ENCODE data around the gene SOX2. TPM values are rescaled to one million over a fixed set of nuclear protein-coding genes. Genes with fewer than 3 reads are reported as not detected.

Gene SOX2
- polyA plus RNA-seq, 3 donors = not detected

GRCh38 chr3:181691901-181692300 is 19.8 kb upstream of the SOX2 start:
- no CpG with 5 or more reads among the region's 2 CpGs for WGBS (ENCODE audit: insufficient coverage)
- intact Hi-C loops (cut with micrococcal nuclease) = no loop called here
- Mint-ChIP-seq H3K27me3 (ENCODE audit: low read depth in 3 of 3) (peaks cover 27 to 54% (median 41%) of the 10 kb centered on the region in 3 donors), H3K9me3 (peaks cover 0 to 15% (median 8%) of the 10 kb centered on the region in 7 donors), H3K4me3 (no peak overlapping the region), H3K27ac (no peak overlapping the region), H3K36me3 (peaks cover 3 to 9% of the 10 kb centered on the region in 2 donors), H3K4me1 (peaks cover 11% of the 10 kb centered on the region)
- DNase-seq = no peak
- Histone ChIP-seq H3K79me2 (ENCODE audit: insufficient read depth, low read length) (no peaks in the 10 kb centered on the region), H3K27ac (ENCODE audit: low read depth in 1 of 2, low read length in 2 of 2) (no peak overlapping the region), H3K4me1 (ENCODE audit: control insufficient read depth in 1 of 2, insufficient read depth in 2 of 2, low read length in 2 of 2) (peaks cover 10 to 12% of the 10 kb centered on the region in 2 donors), H2AFZ (ENCODE audit: insufficient read depth, low read depth, low read length, poor library complexity, severe bottlenecking) (no peak overlapping the region), H4K20me1 (ENCODE audit: insufficient read depth, low read length) (no peaks in the 10 kb centered on the region), H3K9ac (ENCODE audit: insufficient read depth, low read length, poor library complexity, severe bottlenecking) (no peak overlapping the region), H3K4me2 (replicated peaks; ENCODE audit: extremely low read depth, low read length, poor library complexity, severe bottlenecking) (no peak overlapping the region), H3K36me3 (replicated peaks in 1 of 2; ENCODE audit: control insufficient read depth in 1 of 2, insufficient read depth in 2 of 2, low read length in 2 of 2) (no peaks in the 10 kb centered on the region), H3K9me3 (replicated peaks in 1 of 2; ENCODE audit: control insufficient read depth in 1 of 2, insufficient read depth in 1 of 2, low read length in 2 of 2) (peaks cover 0 to 22% of the 10 kb centered on the region in 2 donors), H3K4me3 (replicated peaks in 1 of 3; ENCODE audit: low read depth in 2 of 3, low read length in 3 of 3) (no peak overlapping the region), H3K27me3 (ENCODE audit: control insufficient read depth in 2 of 2, insufficient read depth in 2 of 2, low read length in 2 of 2) (peaks cover 43 to 55% of the 10 kb centered on the region in 2 donors)
- no peak for TF ChIP-seq CTCF (IDR thresholded peaks at IDR 0.05)

- Histone ChIP-seq H3K4me1 (ENCODE audit: control insufficient read depth in 1 of 2, insufficient read depth in 2 of 2, low read length in 2 of 2) (peaks cover 10 to 12% of the 10 kb centered on the region in 2 donors), H3K36me3 (replicated peaks in 1 of 2; ENCODE audit: control insufficient read depth in 1 of 2, insufficient read depth in 2 of 2, low read length in 2 of 2) (no peaks in the 10 kb centered on the region), H3K9ac (ENCODE audit: insufficient read depth, low read length, poor library complexity, severe bottlenecking) (no peak overlapping the region), H2AFZ (ENCODE audit: insufficient read depth, low read depth, low read length, poor library complexity, severe bottlenecking) (no peak overlapping the region), H3K27me3 (ENCODE audit: control insufficient read depth in 2 of 2, insufficient read depth in 2 of 2, low read length in 2 of 2) (peaks cover 49 to 62% of the 10 kb centered on the region in 2 donors), H3K4me2 (replicated peaks; ENCODE audit: extremely low read depth, low read length, poor library complexity, severe bottlenecking) (no peak overlapping the region), H4K20me1 (ENCODE audit: insufficient read depth, low read length) (no peaks in the 10 kb centered on the region), H3K27ac (ENCODE audit: low read depth in 1 of 2, low read length in 2 of 2) (no peak overlapping the region), H3K9me3 (replicated peaks in 1 of 2; ENCODE audit: control insufficient read depth in 1 of 2, insufficient read depth in 1 of 2, low read length in 2 of 2) (peaks cover 0 to 23% of the 10 kb centered on the region in 2 donors), H3K79me2 (ENCODE audit: insufficient read depth, low read length) (no peaks in the 10 kb centered on the region), H3K4me3 (replicated peaks in 1 of 3; ENCODE audit: low read depth in 2 of 3, low read length in 3 of 3) (no peak overlapping the region)
- Mint-ChIP-seq H3K27ac (no peak overlapping the region), H3K9me3 (peaks cover 0 to 15% (median 8%) of the 10 kb centered on the region in 7 donors), H3K27me3 (ENCODE audit: low read depth in 3 of 3) (peaks cover 34 to 58% (median 47%) of the 10 kb centered on the region in 3 donors), H3K4me1 (peaks cover 11% of the 10 kb centered on the region), H3K4me3 (peak overlapping the region in 1 of 2 donors; percentile 9), H3K36me3 (peaks cover 3 to 9% of the 10 kb centered on the region in 2 donors)
- TF ChIP-seq CTCF (IDR thresholded peaks at IDR 0.05) = no peak
- intact Hi-C loops (cut with micrococcal nuclease) = no loop called here
- no CpG with 5 or more reads among the region's 2 CpGs for WGBS (ENCODE audit: insufficient coverage)
- no peak for DNase-seq
Measured at GRCh38 chr3:181692311-181693145, 19.2 kb upstream of the SOX2 start.
